Common myeloid progenitor, CD34-positive (primary cell): ENCODE measurements around the gene ATG13.

Experiments used
- CTCF ChIA-PET: fragments of 350-600 bp; sonication (Branson Sonifier 250); formaldehyde crosslinking; loops from one replicate; lab custom pipeline; 2021; ENCODE audit warnings: antibody characterized with exemption; lab: Charles Lee
- POLR2A ChIA-PET: fragments of 350-600 bp; sonication (Branson Sonifier 250); formaldehyde crosslinking; loops from one replicate; lab custom pipeline; 2021; ENCODE audit warnings: antibody characterized with exemption; lab: Charles Lee
- DNase-seq, 3 donors: peaks; one replicate each; pipeline versions ENCODE4 v3.0.0 to v3.0.0-alpha.2; 2013
- H3K27ac ChIP-seq, 2 experiments: 1 replicate in 1 of 2; 2 replicates in 1 of 2; pipeline ENCODE4 v1.7.0; 2013; ENCODE audit warnings: inconsistent platforms in 2 of 2, low read length in 2 of 2, mild to moderate bottlenecking in 2 of 2, low read depth in 1 of 2, moderate library complexity in 1 of 2; ENCODE audit not compliant: severe bottlenecking in 2 of 2, insufficient read depth in 1 of 2, poor library complexity in 1 of 2
- H3K27me3 ChIP-seq, 5 experiments: replicated peaks in 2 of 5; 1 replicate in 3 of 5; 2 replicates in 2 of 5; pipeline versions ENCODE4 v1.6.1 to v1.7.0; 2013; ENCODE audit warnings: low read length in 4 of 5, mild to moderate bottlenecking in 2 of 5, moderate library complexity in 2 of 5, inconsistent platforms in 1 of 5; ENCODE audit not compliant: insufficient read depth in 5 of 5, control insufficient read depth in 4 of 5
- H3K36me3 ChIP-seq, 4 experiments: 1 replicate in 2 of 4; 2 replicates in 2 of 4; pipeline versions ENCODE4 v1.6.1 to v1.7.0; 2013; ENCODE audit warnings: low read length in 3 of 4, control low read depth in 1 of 4, mild to moderate bottlenecking in 1 of 4; ENCODE audit not compliant: control insufficient read depth in 4 of 4, insufficient read depth in 4 of 4
- H3K4me1 ChIP-seq, 4 experiments: 1 replicate in 3 of 4; 2 replicates in 1 of 4; pipeline versions ENCODE4 v1.6.1 to v1.7.1; 2013; ENCODE audit warnings: low read length in 3 of 4, mild to moderate bottlenecking in 3 of 4, control low read depth in 1 of 4, inconsistent platforms in 1 of 4, moderate library complexity in 1 of 4; ENCODE audit not compliant: control insufficient read depth in 4 of 4, insufficient read depth in 4 of 4; ENCODE audit errors: control extremely low read depth in 1 of 4
- H3K4me3 ChIP-seq, 7 experiments: 1 replicate in 4 of 7; 2 replicates in 3 of 7; pipeline versions ENCODE4 v1.5.1 to v1.7.0; 2013; ENCODE audit warnings: mild to moderate bottlenecking in 7 of 7, low read length in 6 of 7, moderate library complexity in 6 of 7, inconsistent platforms in 2 of 7, low read depth in 2 of 7, control low read depth in 1 of 7; ENCODE audit not compliant: insufficient read depth in 4 of 7, control insufficient read depth in 1 of 7; ENCODE audit errors: extremely low read depth in 1 of 7
- H3K9me3 ChIP-seq, 5 experiments: 1 replicate in 4 of 5; 2 replicates in 1 of 5; pipeline versions ENCODE4 v1.6.1 to v1.7.1; 2013; ENCODE audit warnings: low read length in 4 of 5, mild to moderate bottlenecking in 2 of 5, inconsistent platforms in 1 of 5, low read depth in 1 of 5, moderate library complexity in 1 of 5; ENCODE audit not compliant: control insufficient read depth in 4 of 5, insufficient read depth in 2 of 5; ENCODE audit errors: control extremely low read depth in 1 of 5
- WGBS: methylation state at CpG from one replicate; pipeline ENCODE4 v1.1.5; 2013; ENCODE audit not compliant: insufficient coverage; 5-methylcytosine and 5-hydroxymethylcytosine counted together

Gene ATG13

DNA sequence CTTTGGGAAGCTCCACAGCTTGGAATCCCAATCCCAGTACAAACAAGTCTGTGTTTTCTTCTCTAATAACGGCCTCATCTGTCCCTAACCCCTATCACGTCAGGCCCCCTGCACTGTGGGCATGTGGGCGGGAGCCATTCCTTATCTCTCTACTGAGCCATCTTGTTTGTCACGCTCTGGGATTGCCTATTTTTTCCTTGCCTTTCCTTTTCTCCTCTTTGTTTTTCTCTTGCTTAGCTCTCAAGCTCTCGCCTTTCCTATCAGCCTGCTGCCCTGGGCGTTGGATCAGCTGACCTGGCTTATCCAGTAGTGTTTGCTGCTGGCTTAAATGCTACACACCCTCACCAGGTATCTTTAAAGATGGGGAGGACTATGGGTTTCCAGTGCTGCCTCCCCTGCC lies 47.3 kb downstream of the ATG13 start:
- no peak for DNase-seq
- Histone ChIP-seq H3K4me3 (no peak overlapping the region), H3K27me3 (no peaks in the 10 kb centered on the region), H3K9me3 (no peaks in the 10 kb centered on the region), H3K27ac (no peak overlapping the region), H3K4me1 (peaks cover 4 to 18% (median 9%) of the 10 kb centered on the region in 4 experiments), H3K36me3 (peaks cover 39 to 86% (median 63%) of the 10 kb centered on the region in 4 experiments)
- 79% methylated on average over 4 of the region's 6 CpGs for WGBS
- ChIA-PET POLR2A (no interaction called here), CTCF (interaction anchor here (1.1 kb wide), 1 partner anchor 18 kb away, joined by 3 read pairs; no protein-coding TSS in a partner anchor)

DNA sequence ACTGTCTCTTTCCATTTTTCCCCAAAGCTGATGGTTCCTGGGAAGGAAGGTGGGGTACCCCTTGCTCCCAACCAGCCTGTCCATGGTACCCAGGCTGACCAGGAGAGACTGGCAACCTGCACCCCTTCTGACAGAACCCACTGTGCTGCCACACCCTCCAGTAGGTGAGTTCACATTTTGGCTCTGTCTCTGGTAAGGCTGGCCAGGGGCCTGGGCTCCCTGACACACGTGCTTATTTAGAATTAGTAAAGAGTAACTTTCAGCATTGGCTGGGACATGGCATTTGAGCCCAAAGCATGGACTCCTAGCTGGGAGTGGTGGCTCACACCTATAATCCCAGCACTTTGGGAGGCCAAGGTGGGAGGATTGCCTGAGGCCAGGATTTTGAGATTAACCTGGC lies 48.0 kb downstream of the ATG13 start:
- DNase-seq: no peak
- no peak overlapping the region for H3K27ac ChIP-seq
- peaks cover 8 to 22% (median 12%) of the 10 kb centered on the region in 4 experiments for H3K4me1 ChIP-seq
- CTCF ChIA-PET: interaction anchor here (1.0 to 1.1 kb wide), 2 partner anchors 9 to 18 kb away, joined by 3 read pairs; no protein-coding TSS in a partner anchor
- H3K27me3 ChIP-seq: no peaks in the 10 kb centered on the region
- H3K36me3 ChIP-seq: peaks cover 37 to 85% (median 62%) of the 10 kb centered on the region in 4 experiments
- H3K4me3 ChIP-seq: no peak overlapping the region
- POLR2A ChIA-PET: no interaction called here
- 100% methylated on average over 1 of the region's 1 CpG for WGBS
- H3K9me3 ChIP-seq: no peaks in the 10 kb centered on the region

DNA sequence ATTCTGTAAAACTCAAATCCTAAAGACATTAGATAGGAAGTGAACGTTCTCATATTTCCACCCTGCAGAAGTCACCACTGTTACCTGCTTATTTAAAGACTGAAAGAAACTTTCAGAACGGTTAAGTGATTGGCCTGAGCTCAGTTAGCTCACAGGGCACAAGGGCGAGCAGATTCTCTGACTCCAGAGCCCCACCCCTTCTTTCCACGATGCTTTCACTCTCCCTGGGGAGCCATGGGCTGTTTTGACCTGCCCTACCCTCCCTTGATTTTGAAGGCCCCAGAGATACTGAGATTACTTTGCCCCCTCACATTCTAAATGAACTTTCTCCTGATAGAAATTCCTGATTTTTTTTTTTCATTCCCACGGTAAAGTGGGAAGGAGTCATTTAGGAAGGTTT lies 49.2 kb downstream of the ATG13 start:
- WGBS: 100% methylated on average over 3 of the region's 5 CpGs
- peaks cover 12 to 29% (median 24%) of the 10 kb centered on the region in 4 experiments for H3K4me1 ChIP-seq
- H3K27ac ChIP-seq: no peak overlapping the region
- no peak overlapping the region for H3K4me3 ChIP-seq
- no peaks in the 10 kb centered on the region for H3K27me3 ChIP-seq
- ChIA-PET CTCF (interaction anchor here (0.9 kb wide), 1 partner anchor 25 kb away, joined by 3 read pairs; no protein-coding TSS in a partner anchor), POLR2A (no interaction called here)
- no peaks in the 10 kb centered on the region for H3K9me3 ChIP-seq
- peaks cover 37 to 78% (median 61%) of the 10 kb centered on the region in 4 experiments for H3K36me3 ChIP-seq
- no peak for DNase-seq

DNA sequence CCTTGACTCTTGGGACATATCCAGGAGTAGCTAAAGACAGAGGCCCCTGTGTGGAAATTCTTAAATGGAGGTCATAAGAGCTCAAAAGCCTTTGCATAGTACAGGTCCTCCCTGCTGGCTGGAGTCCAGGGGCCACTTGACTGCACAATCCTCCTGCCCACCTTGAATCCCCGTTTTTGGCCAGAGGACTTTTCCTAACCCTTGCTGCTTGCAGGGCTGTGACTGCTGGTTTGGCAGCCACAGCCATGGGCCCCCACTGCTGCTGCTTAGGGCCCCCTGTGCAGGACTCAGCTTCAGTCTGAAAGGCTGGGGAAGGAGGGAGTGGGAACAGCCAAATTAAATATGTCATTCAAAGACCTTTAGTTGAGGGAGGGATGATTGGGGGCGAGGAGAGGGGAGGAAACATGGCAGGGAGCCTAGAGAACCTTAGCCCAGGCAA lies 49.7 kb downstream of the ATG13 start:
- CTCF ChIA-PET: interaction anchor here (0.9 kb wide), 1 partner anchor 25 kb away, joined by 3 read pairs; no protein-coding TSS in a partner anchor
- Histone ChIP-seq H3K36me3 (peaks cover 33 to 75% (median 60%) of the 10 kb centered on the region in 4 experiments), H3K27me3 (no peaks in the 10 kb centered on the region), H3K4me3 (no peak overlapping the region), H3K27ac (no peak overlapping the region), H3K4me1 (peaks cover 15 to 35% (median 29%) of the 10 kb centered on the region in 4 experiments), H3K9me3 (no peaks in the 10 kb centered on the region)
- no CpG with 5 or more reads among the region's 2 CpGs for WGBS
- POLR2A ChIA-PET: no interaction called here
- no peak for DNase-seq

DNA sequence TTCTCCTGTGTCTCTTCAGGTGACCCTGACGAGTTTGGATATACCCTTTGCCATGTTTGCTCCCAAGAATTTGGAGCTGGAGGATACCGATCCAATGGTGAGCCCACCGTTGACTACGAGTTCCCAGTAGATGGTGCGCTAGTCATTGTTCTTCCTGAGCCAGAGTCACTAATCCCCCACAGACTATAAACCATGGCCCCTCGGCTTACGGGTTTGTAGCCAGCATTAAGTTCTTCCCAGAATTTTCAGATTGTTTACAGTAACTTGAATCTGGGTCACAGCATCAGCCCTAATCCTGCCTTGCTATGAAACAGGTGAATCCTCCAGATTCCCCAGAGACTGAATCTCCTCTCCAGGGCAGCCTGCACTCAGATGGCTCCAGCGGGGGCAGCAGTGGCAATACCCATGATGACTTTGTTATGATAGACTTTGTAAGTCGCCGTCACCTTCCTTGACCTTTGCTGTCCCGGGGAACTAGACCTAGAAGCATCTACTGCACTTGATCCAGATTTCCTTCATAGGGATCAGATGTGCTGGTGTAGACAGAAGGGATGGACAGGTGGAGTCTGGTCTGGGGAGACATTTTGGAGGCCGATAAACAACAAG lies 51.2 kb downstream of the ATG13 start:
- peaks cover 31 to 79% (median 66%) of the 10 kb centered on the region in 4 experiments for H3K36me3 ChIP-seq
- 100% methylated on average over 9 of the region's 12 CpGs for WGBS
- no peaks in the 10 kb centered on the region for H3K27me3 ChIP-seq
- ChIA-PET CTCF (interaction anchor here (0.9 to 1.7 kb wide), 5 partner anchors 12 to 35 kb away, joined by 3 to 6 read pairs (median 3); no protein-coding TSS in a partner anchor), POLR2A (interaction anchor here (0.7 kb wide), 1 partner anchor 16 kb away, joined by 5 read pairs; no protein-coding TSS in a partner anchor)
- no peak overlapping the region for H3K27ac ChIP-seq
- H3K4me3 ChIP-seq: no peak overlapping the region
- no peak for DNase-seq
- H3K9me3 ChIP-seq: no peaks in the 10 kb centered on the region
- H3K4me1 ChIP-seq: peaks cover 15 to 50% (median 39%) of the 10 kb centered on the region in 4 experiments

DNA sequence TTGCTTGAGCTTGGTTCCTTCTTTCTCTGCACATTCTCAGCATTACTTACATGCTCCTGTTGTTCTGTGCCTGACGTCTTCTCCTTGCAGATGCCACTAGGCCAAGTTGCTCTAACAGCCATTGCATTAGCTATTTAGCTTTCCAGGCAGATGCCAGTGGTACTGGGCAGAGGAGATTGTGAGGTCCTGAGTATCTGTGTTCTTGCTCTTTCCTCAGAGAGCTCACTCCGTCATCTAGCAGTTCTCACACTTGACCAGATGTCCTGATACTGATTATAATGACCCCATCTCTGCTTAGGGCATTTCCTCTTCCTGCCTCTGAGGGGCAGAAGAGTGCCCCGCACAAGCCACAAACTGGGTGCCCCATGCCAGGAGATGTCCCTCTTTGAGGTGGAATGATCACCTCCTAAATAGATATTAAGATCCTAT lies 52.4 kb downstream of the ATG13 start:
- POLR2A ChIA-PET: no interaction called here

More for the DNA sequence above, 52.4 kb downstream of the ATG13 start:
- WGBS: 81% methylated on average over 2 of the region's 3 CpGs
- CTCF ChIA-PET: interaction anchor here (0.7 to 2.9 kb wide), 9 partner anchors 10 to 45 kb away, joined by 3 to 13 read pairs (median 4); no protein-coding TSS in a partner anchor
- Histone ChIP-seq H3K9me3 (no peaks in the 10 kb centered on the region), H3K4me3 (peak overlapping the region in 1 of 7 experiments; percentile 2), H3K27me3 (no peaks in the 10 kb centered on the region), H3K4me1 (peaks cover 17 to 61% (median 50%) of the 10 kb centered on the region in 4 experiments), H3K36me3 (peaks cover 27 to 74% (median 59%) of the 10 kb centered on the region in 4 experiments), H3K27ac (no peak overlapping the region)
- peak; percentile 24 to 68 (median 50) for DNase-seq
